Iris pigment epithelial cell (primary cell): ENCODE data around the gene RO60.

Experiments
- DNase-seq: peaks from one replicate; pipeline ENCODE4 v3.0.0-alpha.2; 2011; ENCODE audit warnings: low read depth

The RO60 gene

GRCh38 chr1:193060938-193061337 is 1.5 kb downstream of the RO60 start:
- peak; percentile 27 for DNase-seq

GRCh38 chr1:193062698-193063463 is 3.5 kb downstream of the RO60 start:
- peak; percentile 55 for DNase-seq

GRCh38 chr1:193065954-193066353 is 6.5 kb downstream of the RO60 start:
- DNase-seq = no peak

GRCh38 chr1:193066606-193067005 is 7.2 kb downstream of the RO60 start:
- DNase-seq = no peak

GRCh38 chr1:193068013-193068412 is 8.6 kb downstream of the RO60 start:
- DNase-seq = no peak

GRCh38 chr1:193069748-193070385 is 10.5 kb downstream of the RO60 start:
- no peak for DNase-seq

GRCh38 chr1:193070386-193070753 is 11.0 kb downstream of the RO60 start:
- DNase-seq = peak; percentile 19

GRCh38 chr1:193070942-193071341 is 11.5 kb downstream of the RO60 start:
- peak; percentile 34 for DNase-seq

GRCh38 chr1:193077991-193078390 is 18.6 kb downstream of the RO60 start:
- peak; percentile 62 for DNase-seq

GRCh38 chr1:193079187-193079586 is 19.8 kb downstream of the RO60 start:
- peak; percentile 36 for DNase-seq

GRCh38 chr1:193083365-193084088 is 24.1 kb downstream of the RO60 start:
- no peak for DNase-seq

- DNase-seq = no peak
These were observed 25.9 kb downstream of the RO60 start for GRCh38 chr1:193085263-193085662.

- no peak for DNase-seq
These were observed 26.9 kb downstream of the RO60 start for GRCh38 chr1:193086342-193086741.

- DNase-seq = no peak
These were observed 28.5 kb downstream of the RO60 start for GRCh38 chr1:193087893-193088292.

- DNase-seq = no peak
These were observed 31.5 kb downstream of the RO60 start for GRCh38 chr1:193090865-193091264.

GRCh38 chr1:193094112-193094511 is 34.7 kb downstream of the RO60 start:
- DNase-seq = no peak

- no peak for DNase-seq
These were observed 43.2 kb downstream of the RO60 start for GRCh38 chr1:193102662-193103061.

- peak; percentile 19 for DNase-seq
These were observed 44.5 kb downstream of the RO60 start for GRCh38 chr1:193103759-193104501.

GRCh38 chr1:193104502-193104906 is 45.1 kb downstream of the RO60 start:
- peak; percentile 48 for DNase-seq

- peak; percentile 88 for DNase-seq
These were observed 45.8 kb downstream of the RO60 start, which contains the start of gene GLRX2 for GRCh38 chr1:193104907-193105820. Gene GLRX2, minus strand, starts transcription at chr1:193105414. Its CDS starts 32 bp downstream, at chr1:193105382.

- DNase-seq = no peak
These were observed 46.4 kb downstream of the RO60 start for GRCh38 chr1:193105821-193106177.
